DOHH2 (cell line): Measurements from ENCODE around the gene PTPN2.

ENCODE experiments used
- EZH2phosphoT487 ChIP-seq: fragments of 200-600 bp; sonication (generic); IDR thresholded peaks from 2 replicates; pipeline ENCODE4 v1.6.1; 2017; ENCODE audit warnings: borderline replicate concordance, mild to moderate bottlenecking, antibody characterized with exemption, low read length, moderate library complexity, mixed read lengths
- TF ChIP-seq, protein P1 (sequence below): fragments of 200-600 bp; sonication (generic); IDR thresholded peaks from one replicate; pipeline ENCODE4 v1.5.1; 2014; ENCODE audit warnings: antibody characterized with exemption, mild to moderate bottlenecking, low read depth, low read length; ENCODE audit not compliant: poor library complexity, severe bottlenecking

DNA sequence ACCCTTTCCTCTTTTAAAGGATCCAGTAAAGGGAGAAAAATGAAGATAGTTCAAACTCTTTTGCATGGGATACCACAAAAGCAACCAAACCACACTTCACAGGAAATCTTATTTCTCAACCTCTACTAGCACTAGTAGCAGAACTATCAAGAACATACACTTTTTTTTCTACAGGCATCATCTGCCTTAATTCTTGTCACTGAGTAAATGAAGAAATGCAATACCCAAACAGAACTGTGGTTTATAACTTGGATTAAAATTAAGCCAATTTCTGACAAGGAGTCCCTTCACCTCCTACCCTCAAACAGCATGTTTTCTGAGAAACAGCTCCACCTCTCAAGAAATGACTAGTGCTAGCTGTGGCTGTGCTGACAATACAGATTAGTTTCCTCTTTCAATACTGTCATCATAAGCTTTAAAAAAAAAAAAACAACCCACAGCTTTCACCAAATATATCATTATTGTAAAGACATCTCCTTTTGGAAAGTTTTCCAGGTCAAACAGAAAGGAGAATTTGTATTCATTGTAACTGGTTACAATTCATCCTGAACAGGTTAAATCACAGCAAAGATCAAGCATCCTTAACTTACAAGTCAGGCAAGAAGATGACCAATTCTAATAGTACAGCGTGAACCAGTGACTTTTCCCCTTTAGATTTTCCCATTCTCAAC lies 44.4 kb downstream of the PTPN2 start:
- TF ChIP-seq, protein P1, sequence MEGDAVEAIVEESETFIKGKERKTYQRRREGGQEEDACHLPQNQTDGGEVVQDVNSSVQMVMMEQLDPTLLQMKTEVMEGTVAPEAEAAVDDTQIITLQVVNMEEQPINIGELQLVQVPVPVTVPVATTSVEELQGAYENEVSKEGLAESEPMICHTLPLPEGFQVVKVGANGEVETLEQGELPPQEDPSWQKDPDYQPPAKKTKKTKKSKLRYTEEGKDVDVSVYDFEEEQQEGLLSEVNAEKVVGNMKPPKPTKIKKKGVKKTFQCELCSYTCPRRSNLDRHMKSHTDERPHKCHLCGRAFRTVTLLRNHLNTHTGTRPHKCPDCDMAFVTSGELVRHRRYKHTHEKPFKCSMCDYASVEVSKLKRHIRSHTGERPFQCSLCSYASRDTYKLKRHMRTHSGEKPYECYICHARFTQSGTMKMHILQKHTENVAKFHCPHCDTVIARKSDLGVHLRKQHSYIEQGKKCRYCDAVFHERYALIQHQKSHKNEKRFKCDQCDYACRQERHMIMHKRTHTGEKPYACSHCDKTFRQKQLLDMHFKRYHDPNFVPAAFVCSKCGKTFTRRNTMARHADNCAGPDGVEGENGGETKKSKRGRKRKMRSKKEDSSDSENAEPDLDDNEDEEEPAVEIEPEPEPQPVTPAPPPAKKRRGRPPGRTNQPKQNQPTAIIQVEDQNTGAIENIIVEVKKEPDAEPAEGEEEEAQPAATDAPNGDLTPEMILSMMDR = no peak
- TF ChIP-seq EZH2phosphoT487 = no peak
